Vagina (tissue), 2 donors: ENCODE measurements around the gene AVPR2. TPM values are rescaled to one million over a fixed set of nuclear protein-coding genes. Genes with fewer than 3 reads are reported as not detected.

ENCODE experiments used
- DNase-seq, 2 donors: peaks; one replicate each; pipeline ENCODE4 v3.0.0-alpha.2; 2017; ENCODE audit errors: extremely low spot score in 2 of 2
- H3K27ac ChIP-seq: fragments of 200-600 bp; sonication (generic); one replicate; pipeline ENCODE4 v1.5.1; 2019
- H3K27me3 ChIP-seq: fragments of 200-600 bp; sonication (generic); one replicate; pipeline ENCODE4 v1.5.1; 2019
- H3K36me3 ChIP-seq, 2 donors: fragments of 200-600 bp; sonication (generic); one replicate each; pipeline ENCODE4 v1.5.1; 2017 to 2019
- H3K4me1 ChIP-seq: fragments of 200-600 bp; sonication (generic); one replicate; pipeline ENCODE4 v1.5.1; 2019
- H3K4me3 ChIP-seq, 2 donors: fragments of 200-600 bp; sonication (generic); 1 replicate in 1 of 2; 2 replicates in 1 of 2; pipeline ENCODE4 v1.5.1; 2016 to 2019
- H3K9me3 ChIP-seq: fragments of 200-600 bp; sonication (generic); one replicate; pipeline ENCODE4 v1.5.1; 2019
- POLR2A ChIP-seq, 2 donors: fragments of 450-650 bp; IDR thresholded peaks; one replicate each; pipeline ENCODE4 v1.6.1; 2017; ENCODE audit warnings: antibody characterized with exemption in 2 of 2, mild to moderate bottlenecking in 2 of 2, moderate library complexity in 2 of 2
- POLR2AphosphoS5 ChIP-seq, 2 donors: sonication (generic); formaldehyde crosslinking; IDR thresholded peaks; one replicate each; pipeline ENCODE4 v1.9.0; 2017; ENCODE audit warnings: antibody characterized with exemption in 2 of 2, mild to moderate bottlenecking in 2 of 2, low read depth in 1 of 2; ENCODE audit not compliant: insufficient read depth in 1 of 2
- intact Hi-C: fragments of 100-400 bp; cut with DNase I; formaldehyde crosslinking; loops from one replicate; pipeline ENCODE4 v1.15.1; 2023
- total RNA-seq: library from RNA; depleted of rRNA; stranded (reverse); fragments of >200 nt; gene quantifications from one replicate; pipeline ENCODE4 v1.2.3, GENCODE V29; 2016
- TF ChIP-seq, protein P1 (sequence below), 3 experiments: fragments of 450-650 bp in 2 of 3; fragments of 200-600 bp in 1 of 3; sonication (generic) in 1 of 3; IDR thresholded peaks; one replicate each; pipeline ENCODE4 v1.5.1; 2017 to 2019; ENCODE audit warnings: antibody characterized with exemption in 3 of 3, mild to moderate bottlenecking in 2 of 3, moderate library complexity in 2 of 3

The AVPR2 gene
- total RNA-seq, 1 donor from 2014 or later, result 4.9 TPM

DNA sequence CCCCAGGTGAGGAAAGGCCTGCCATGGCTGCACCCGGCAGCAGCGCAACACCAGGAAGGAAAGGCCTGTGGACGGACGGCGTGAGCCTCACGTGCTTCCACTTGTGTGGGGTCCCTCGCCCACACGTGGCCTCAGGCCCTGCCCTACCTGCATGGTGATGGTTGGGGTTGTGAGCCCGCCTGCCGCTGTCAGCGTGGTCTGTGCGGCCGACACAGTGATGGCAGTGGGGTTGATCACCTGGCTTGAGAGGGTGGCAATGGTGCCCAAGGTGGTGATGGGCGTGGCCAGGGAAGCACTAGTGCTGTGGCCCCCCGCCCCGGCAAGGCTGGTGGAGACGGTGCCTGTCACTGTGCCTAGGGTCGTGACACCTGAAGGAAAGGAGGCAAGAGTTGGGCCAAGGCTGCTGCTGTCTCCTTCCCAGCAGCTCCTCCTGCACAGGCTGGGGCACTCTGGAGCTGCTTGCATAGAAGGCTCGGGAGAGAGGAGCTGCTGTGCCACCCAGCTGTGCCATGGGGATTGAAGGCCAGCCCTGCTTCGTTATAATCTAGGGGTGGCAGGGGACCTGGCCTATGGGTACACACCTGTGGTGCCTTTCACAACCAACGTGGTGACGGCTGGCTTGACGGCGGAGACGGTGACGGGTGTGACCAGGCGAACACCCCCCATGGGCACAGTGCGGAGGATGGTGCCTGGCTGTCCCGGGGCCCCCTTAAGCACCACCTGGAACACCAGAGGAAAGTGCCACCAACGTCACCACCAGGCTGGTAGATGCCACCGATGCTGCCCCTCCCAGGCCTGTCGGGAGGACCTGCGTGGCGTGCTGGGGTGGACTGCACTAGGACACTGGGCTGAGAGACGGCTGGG is 51.8 kb downstream of the AVPR2 start:
- no peaks in the 10 kb centered on the region for H3K9me3 ChIP-seq
- no peak for DNase-seq
- TF ChIP-seq, protein P1, sequence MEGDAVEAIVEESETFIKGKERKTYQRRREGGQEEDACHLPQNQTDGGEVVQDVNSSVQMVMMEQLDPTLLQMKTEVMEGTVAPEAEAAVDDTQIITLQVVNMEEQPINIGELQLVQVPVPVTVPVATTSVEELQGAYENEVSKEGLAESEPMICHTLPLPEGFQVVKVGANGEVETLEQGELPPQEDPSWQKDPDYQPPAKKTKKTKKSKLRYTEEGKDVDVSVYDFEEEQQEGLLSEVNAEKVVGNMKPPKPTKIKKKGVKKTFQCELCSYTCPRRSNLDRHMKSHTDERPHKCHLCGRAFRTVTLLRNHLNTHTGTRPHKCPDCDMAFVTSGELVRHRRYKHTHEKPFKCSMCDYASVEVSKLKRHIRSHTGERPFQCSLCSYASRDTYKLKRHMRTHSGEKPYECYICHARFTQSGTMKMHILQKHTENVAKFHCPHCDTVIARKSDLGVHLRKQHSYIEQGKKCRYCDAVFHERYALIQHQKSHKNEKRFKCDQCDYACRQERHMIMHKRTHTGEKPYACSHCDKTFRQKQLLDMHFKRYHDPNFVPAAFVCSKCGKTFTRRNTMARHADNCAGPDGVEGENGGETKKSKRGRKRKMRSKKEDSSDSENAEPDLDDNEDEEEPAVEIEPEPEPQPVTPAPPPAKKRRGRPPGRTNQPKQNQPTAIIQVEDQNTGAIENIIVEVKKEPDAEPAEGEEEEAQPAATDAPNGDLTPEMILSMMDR (IDR thresholded peaks at IDR 0.05), result no peak
- no peak for TF ChIP-seq POLR2A (IDR thresholded peaks at IDR 0.05)
- TF ChIP-seq POLR2AphosphoS5 (IDR thresholded peaks at IDR 0.05; ENCODE audit: insufficient read depth in 1 of 2, low read depth in 1 of 2), result no peak
- intact Hi-C loops, result no loop called here
- H3K36me3 ChIP-seq, result peaks cover 0 to 82% of the 10 kb centered on the region in 2 donors
- no peak overlapping the region for H3K4me3 ChIP-seq
- no peaks in the 10 kb centered on the region for H3K27me3 ChIP-seq
- H3K4me1 ChIP-seq, result no peaks in the 10 kb centered on the region
- no peak overlapping the region for H3K27ac ChIP-seq

Other genes with a start within 250 kb of the AVPR2 start
- 9.3 TPM for gene PNCK, start 230.9 kb upstream of the AVPR2 start, total RNA-seq
- 29.2 TPM for gene SLC6A8, start 216.7 kb upstream of the AVPR2 start, total RNA-seq
- 126 TPM for gene BCAP31, start 180.3 kb upstream of the AVPR2 start, total RNA-seq
- 11.0 TPM for gene ABCD1, start 179.8 kb upstream of the AVPR2 start, total RNA-seq
- gene PLXNB3, start 140.4 kb upstream of the AVPR2 start, total RNA-seq, result 36.1 TPM
- 0.25 TPM for gene SRPK3, start 123.6 kb upstream of the AVPR2 start, total RNA-seq
- gene IDH3G, start 110.3 kb upstream of the AVPR2 start, total RNA-seq, result 118 TPM
- gene SSR4, start 110.0 kb upstream of the AVPR2 start, total RNA-seq, result 250 TPM
- gene PDZD4, start 74.1 kb upstream of the AVPR2 start, total RNA-seq, result 10.3 TPM
- 9.6 TPM for gene L1CAM, start 18.5 kb upstream of the AVPR2 start, total RNA-seq
- gene ARHGAP4, start 21.6 kb downstream of the AVPR2 start, total RNA-seq, result 36.6 TPM
- 66.8 TPM for gene NAA10, start 30.4 kb downstream of the AVPR2 start, total RNA-seq
- 4.2 TPM for gene RENBP, start 40.0 kb downstream of the AVPR2 start, total RNA-seq
- 38.8 TPM for gene HCFC1, start 67.1 kb downstream of the AVPR2 start, total RNA-seq
- 8.6 TPM for gene TMEM187, start 68.1 kb downstream of the AVPR2 start, total RNA-seq
- 46.7 TPM for gene IRAK1, start 115.2 kb downstream of the AVPR2 start, total RNA-seq
- gene MECP2, start 193.0 kb downstream of the AVPR2 start, total RNA-seq, result 38.5 TPM
- not detected for gene OPN1LW, start 239.6 kb downstream of the AVPR2 start, total RNA-seq